ENCODE results near the gene AZU1.
A peak's percentile ranks its signal among the peaks of the same experiment; 100 is the strongest.
"Not testable (repeated sequence)": the region's sequence is repeated elsewhere in the genome, so short reads cannot be mapped to it uniquely, and the experiment has no call there.

Gene AZU1

DNA sequence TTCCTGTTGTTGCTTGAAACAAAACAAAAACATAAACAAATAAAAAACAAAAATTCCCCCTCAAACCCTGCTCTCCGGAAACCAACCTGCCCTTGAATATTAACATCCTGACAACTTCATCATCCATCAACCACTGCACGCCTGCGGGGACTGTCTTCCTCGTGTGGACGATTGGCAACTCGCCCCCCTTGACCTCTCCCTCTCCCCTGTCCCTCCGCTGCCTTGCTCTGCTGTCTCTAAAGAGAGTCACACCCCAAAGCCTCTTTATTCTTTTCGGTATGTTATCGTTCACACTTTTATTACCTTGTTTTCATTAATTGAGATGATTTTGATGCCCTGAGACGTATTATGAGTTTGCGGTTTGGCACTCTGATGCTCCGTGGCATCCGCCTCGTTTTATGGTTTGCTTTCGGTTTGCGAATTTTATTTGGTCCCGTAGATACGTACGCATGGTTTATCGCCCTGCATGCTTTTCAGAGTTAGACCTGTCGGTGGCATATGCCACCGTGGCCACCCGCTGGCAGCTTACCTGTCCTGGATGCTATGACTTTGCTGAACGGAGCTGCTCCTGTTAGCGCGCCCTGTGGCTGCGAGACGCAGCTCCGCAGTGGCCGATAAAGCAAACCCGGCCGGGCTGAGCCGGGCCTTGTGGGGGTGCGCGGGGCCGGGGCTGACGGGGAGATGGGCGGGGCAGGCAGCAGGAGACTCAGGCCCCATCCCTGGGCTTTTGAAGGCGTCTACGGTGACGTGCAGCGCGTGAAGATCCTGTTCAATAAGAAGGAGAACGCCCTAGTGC is 19.8 kb upstream of the AZU1 start:
- FAIRE-seq (no peak), DNase-seq (ENCODE audit: insufficient read length, low spot score) (no peak)

DNA sequence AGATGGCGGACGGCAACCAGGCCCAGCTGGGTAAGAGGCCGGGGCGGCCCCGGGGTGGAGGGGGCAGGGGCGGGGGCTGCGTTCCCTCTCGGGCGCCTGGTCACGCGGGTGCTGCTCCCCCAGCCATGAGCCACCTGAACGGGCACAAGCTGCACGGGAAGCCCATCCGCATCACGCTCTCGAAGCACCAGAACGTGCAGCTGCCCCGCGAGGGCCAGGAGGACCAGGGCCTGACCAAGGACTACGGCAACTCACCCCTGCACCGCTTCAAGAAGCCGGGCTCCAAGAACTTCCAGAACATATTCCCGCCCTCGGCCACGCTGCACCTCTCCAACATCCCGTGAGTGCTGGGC is 19.2 kb upstream of the AZU1 start:
- FAIRE-seq (no peak), DNase-seq (ENCODE audit: insufficient read length, low spot score) (no peak)

- FAIRE-seq (no peak), DNase-seq (ENCODE audit: insufficient read length, low spot score) (no peak)
Measured at GRCh38 chr19:810077-810855, 17.4 kb upstream of the AZU1 start.

GRCh38 chr19:810883-811489 is 16.7 kb upstream of the AZU1 start:
- DNase-seq (ENCODE audit: insufficient read length, low spot score) (no peak), FAIRE-seq (no peak)

DNA sequence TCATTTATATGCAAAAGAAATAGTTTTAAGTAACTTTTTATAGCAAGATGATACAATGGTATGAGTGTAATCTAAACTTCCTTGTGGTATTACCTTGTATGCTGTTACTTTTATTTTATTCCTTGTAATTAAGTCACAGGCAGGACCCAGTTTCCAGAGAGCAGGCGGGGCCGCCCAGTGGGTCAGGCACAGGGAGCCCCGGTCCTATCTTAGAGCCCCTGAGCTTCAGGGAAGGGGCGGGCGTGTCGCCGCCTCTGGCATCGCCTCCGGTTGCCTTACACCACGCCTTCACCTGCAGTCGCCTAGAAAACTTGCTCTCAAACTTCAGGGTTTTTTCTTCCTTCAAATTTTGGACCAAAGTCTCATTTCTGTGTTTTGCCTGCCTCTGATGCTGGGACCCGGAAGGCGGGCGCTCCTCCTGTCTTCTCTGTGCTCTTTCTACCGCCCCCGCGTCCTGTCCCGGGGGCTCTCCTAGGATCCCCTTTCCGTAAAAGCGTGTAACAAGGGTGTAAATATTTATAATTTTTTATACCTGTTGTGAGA is 16.1 kb upstream of the AZU1 start:
- no peak for FAIRE-seq
- DNase-seq (ENCODE audit: insufficient read length, low spot score), result no peak

GRCh38 chr19:812049-812746 is 15.4 kb upstream of the AZU1 start:
- no peak for DNase-seq (ENCODE audit: insufficient read length, low spot score)
- no peak for FAIRE-seq

GRCh38 chr19:812747-813218 is 14.9 kb upstream of the AZU1 start:
- no peak for DNase-seq (ENCODE audit: insufficient read length, low spot score)
- FAIRE-seq, result no peak

GRCh38 chr19:813219-814151 is 14.2 kb upstream of the AZU1 start:
- no peak for DNase-seq (ENCODE audit: insufficient read length, low spot score)
- no peak for FAIRE-seq

GRCh38 chr19:814152-815078 is 13.2 kb upstream of the AZU1 start:
- FAIRE-seq (peak; percentile 55), DNase-seq (ENCODE audit: insufficient read length, low spot score) (no peak)

- no peak for FAIRE-seq
Measured at GRCh38 chr19:815079-815774, 12.4 kb upstream of the AZU1 start.

GRCh38 chr19:815775-816499 is 11.7 kb upstream of the AZU1 start:
- FAIRE-seq, result peak; percentile 64
- no peak for DNase-seq (ENCODE audit: insufficient read length, low spot score)

More at GRCh38 chr19:815079-815774, 12.4 kb upstream of the AZU1 start:
- DNase-seq (ENCODE audit: insufficient read length, low spot score), result no peak

- FAIRE-seq, result peak; percentile 66
- no peak for DNase-seq (ENCODE audit: insufficient read length, low spot score)
Measured at GRCh38 chr19:816500-816857, 11.2 kb upstream of the AZU1 start.

DNA sequence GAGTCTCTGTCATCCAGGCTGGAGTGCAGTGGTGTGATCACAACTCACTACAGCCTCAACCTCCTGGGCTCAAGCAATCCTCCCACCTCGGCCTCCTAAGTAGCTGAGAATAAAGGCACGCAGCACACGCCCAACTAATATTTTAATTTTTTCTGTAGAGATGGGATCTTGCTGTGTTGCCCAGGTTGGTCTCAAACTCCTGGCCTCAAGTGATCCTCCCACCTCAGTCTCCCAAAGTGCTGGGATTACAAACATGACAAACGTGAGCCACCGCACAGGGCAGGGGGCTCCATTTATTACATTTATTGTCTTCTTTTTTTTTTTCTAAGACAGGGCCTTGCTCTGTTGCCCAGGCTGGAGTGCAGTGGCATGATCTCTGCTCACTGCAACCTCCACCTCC is 7.4 kb upstream of the AZU1 start:
- not testable (repeated sequence) for DNase-seq (ENCODE audit: insufficient read length, low spot score); FAIRE-seq

DNA sequence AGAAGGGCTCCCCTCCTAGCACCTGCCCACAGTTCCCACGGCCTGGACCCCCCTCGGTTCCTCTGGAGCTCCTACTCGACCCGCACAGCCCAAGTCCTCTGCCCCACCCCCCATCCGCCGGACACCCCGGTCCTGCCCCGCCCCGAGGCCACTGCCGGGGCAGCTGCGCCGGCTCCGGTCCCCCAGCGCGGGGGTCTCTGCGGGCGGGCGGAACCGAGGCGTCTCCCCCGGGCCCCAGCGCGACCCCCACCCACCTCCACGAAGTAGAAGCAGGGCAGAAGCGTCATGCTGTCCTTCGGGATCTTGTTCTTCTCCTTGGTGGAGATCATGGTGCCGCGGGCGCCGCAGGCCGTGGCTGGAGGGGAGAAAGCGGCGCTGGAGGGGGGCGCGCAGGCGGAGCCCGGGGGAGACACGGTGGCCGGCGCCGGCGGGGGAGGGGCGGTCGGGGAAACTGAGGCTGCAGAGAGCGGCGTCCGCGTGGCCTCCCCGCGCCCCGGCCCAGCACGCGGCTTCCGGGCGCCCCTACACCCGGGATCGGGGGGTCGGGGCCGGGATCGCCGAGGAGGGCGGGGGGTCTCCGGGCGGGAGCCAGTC is 6.3 kb upstream of the AZU1 start:
- FAIRE-seq, result no peak
- no peak for DNase-seq (ENCODE audit: insufficient read length, low spot score)

GRCh38 chr19:821825-822503 is 5.7 kb upstream of the AZU1 start, which contains the start of gene PLPPR3:
TSS of gene PLPPR3 (minus strand) at chr19:821955. CDS start at chr19:821559, 396 bp downstream.
- no peak for DNase-seq (ENCODE audit: insufficient read length, low spot score)
- FAIRE-seq, result no peak

DNA sequence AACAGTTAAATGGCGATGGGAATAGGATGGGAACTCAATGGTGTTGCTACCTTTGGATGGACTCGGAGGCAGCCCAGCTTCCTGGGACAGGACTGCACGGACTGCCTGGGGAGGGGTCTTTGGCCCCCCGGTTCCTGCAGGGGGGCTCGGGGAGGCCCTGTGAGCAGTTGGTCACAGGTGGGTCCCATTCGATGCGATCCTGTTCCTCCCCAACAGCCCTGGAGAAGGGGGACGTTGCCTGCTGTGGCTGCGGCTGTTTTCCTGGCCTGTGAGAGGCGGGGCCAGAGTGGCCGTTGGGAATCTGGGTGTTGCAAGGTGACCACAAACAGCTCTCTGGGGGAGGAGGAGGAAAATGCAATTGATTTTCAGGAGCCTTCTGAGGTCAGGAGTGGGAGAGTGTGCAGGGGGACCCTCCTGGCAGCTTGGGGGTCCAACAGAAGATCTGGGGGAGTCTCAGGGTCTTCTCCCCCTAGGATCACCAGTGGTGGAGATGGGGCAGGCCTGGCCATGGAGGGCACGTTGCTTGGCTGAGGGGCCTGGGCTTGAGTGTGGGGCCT is 4.0 kb upstream of the AZU1 start:
- FAIRE-seq, result no peak

More for the DNA sequence above, 4.0 kb upstream of the AZU1 start:
- DNase-seq (ENCODE audit: insufficient read length, low spot score), result peak; percentile 60

Data from HTR-8/SVneo (cell line).